ENCODE results near the gene WDR27. TPM values are rescaled to one million over a fixed set of nuclear protein-coding genes. Genes with fewer than 3 reads are reported as not detected.

WDR27 gene
- total RNA-seq, 1 donor from 2014 or later, result 26.8 TPM

Other genes with a start within 250 kb of the WDR27 start
- gene C6orf120, start 97 bp upstream of the WDR27 start, total RNA-seq, result 22.6 and 25.5 TPM in 2 replicates
- 88.3 and 89.3 TPM in 2 replicates for gene PHF10, start 22.5 kb upstream of the WDR27 start, total RNA-seq
- gene DYNLT2, start 49.5 kb upstream of the WDR27 start, total RNA-seq, result 2.2 and 2.6 TPM in 2 replicates
- 26.9 and 29.2 TPM in 2 replicates for gene ERMARD, start 49.6 kb upstream of the WDR27 start, total RNA-seq